Parathyroid adenoma (tissue), 2 donors: ENCODE measurements around the gene KRT222.

Source experiments
- H2AFZ ChIP-seq: fragments of 300-600 bp; sonication (generic); one replicate; pipeline ENCODE4 v1.7.0; 2017; ENCODE audit warnings: antibody characterized with exemption, mild to moderate bottlenecking
- H3K27ac ChIP-seq: fragments of 300-600 bp; sonication (generic); one replicate; pipeline ENCODE4 v1.7.0; 2017
- H3K27me3 ChIP-seq: fragments of 300-600 bp; sonication (generic); one replicate; pipeline ENCODE4 v1.7.0; 2017; ENCODE audit warnings: low read length; ENCODE audit not compliant: control insufficient read depth, insufficient read depth
- H3K36me3 ChIP-seq: fragments of 300-600 bp; sonication (generic); one replicate; pipeline ENCODE4 v1.7.0; 2017; ENCODE audit warnings: low read length; ENCODE audit not compliant: control insufficient read depth, insufficient read depth
- H3K4me1 ChIP-seq: fragments of 300-600 bp; sonication (generic); one replicate; pipeline ENCODE4 v1.7.0; 2017; ENCODE audit warnings: control low read depth
- H3K4me2 ChIP-seq: fragments of 300-600 bp; sonication (generic); one replicate; pipeline ENCODE4 v1.7.0; 2017; ENCODE audit warnings: low read length
- H3K4me3 ChIP-seq: fragments of 300-600 bp; sonication (generic); one replicate; pipeline ENCODE4 v1.7.0; 2017; ENCODE audit warnings: low read depth, low read length
- H3K79me2 ChIP-seq: fragments of 300-600 bp; sonication (generic); one replicate; pipeline ENCODE4 v1.7.0; 2017; ENCODE audit warnings: control low read depth
- H3K9ac ChIP-seq: fragments of 300-600 bp; sonication (generic); one replicate; pipeline ENCODE4 v1.7.0; 2017; ENCODE audit warnings: mild to moderate bottlenecking
- H3K9me3 ChIP-seq: fragments of 300-600 bp; sonication (generic); one replicate; pipeline ENCODE4 v1.7.0; 2017; ENCODE audit warnings: low read length; ENCODE audit not compliant: control insufficient read depth
- TF ChIP-seq, protein P1 (sequence below): fragments of 300-600 bp; sonication (generic); IDR thresholded peaks from one replicate; pipeline ENCODE4 v1.7.0; 2017; ENCODE audit warnings: antibody characterized with exemption, mild to moderate bottlenecking
- donor health status: primary hyperparathyroidism.

The KRT222 gene

DNA sequence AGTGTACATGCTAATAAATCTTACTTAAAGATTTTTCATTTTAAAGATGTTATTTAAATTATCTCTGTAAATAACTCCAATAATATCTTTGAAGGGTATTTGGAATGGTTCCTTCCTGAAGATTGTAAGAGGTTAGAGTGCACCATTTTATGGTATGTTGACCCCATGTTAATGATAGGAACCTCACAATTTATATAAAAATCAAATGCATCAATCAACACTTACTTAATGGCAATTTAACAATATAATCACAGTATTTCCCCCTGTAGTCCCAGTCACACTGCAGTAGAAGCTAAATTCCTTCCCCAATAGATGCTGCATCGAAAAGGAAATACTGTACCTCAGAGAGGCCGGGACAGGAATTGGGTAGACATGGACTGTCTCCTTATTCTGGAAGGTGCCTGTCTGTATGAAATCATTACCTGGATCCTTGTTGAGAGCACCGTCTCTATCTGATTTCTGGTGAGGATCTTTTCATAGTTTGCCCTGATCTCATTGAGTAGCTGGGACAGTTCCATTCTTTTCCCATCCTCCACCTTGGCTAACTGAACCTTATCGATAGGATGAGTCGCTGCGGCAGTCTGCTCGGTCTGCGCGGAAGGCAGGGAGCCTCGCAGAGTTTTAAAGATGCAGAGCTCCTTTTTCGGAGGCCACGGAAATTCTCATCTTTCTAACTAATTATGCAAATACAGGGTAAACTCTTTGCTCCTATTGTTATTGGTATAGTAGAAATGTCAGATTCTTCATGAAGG, at the start of gene KRT222:
Gene KRT222 (minus strand): TSS at position 596 of the 752 bp plus-strand sequence. CDS start 78 bp downstream, at position 518.
- H3K36me3 ChIP-seq = no peaks in the 10 kb centered on the region
- H3K4me3 ChIP-seq = peak within 1 kb of the TSS; percentile 15
- peak within 1 kb of the TSS; percentile 85 for H2AFZ ChIP-seq
- peak within 1 kb of the TSS; percentile 54 for H3K4me2 ChIP-seq
- peak within 1 kb of the TSS; percentile 1 for H3K27ac ChIP-seq
- TF ChIP-seq, protein P1, sequence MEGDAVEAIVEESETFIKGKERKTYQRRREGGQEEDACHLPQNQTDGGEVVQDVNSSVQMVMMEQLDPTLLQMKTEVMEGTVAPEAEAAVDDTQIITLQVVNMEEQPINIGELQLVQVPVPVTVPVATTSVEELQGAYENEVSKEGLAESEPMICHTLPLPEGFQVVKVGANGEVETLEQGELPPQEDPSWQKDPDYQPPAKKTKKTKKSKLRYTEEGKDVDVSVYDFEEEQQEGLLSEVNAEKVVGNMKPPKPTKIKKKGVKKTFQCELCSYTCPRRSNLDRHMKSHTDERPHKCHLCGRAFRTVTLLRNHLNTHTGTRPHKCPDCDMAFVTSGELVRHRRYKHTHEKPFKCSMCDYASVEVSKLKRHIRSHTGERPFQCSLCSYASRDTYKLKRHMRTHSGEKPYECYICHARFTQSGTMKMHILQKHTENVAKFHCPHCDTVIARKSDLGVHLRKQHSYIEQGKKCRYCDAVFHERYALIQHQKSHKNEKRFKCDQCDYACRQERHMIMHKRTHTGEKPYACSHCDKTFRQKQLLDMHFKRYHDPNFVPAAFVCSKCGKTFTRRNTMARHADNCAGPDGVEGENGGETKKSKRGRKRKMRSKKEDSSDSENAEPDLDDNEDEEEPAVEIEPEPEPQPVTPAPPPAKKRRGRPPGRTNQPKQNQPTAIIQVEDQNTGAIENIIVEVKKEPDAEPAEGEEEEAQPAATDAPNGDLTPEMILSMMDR = no peak
- no peaks in the 10 kb centered on the region for H3K9me3 ChIP-seq
- H3K79me2 ChIP-seq = no peaks in the 10 kb centered on the region
- H3K4me1 ChIP-seq = no peaks in the 10 kb centered on the region
- no peak within 1 kb of the TSS for H3K9ac ChIP-seq
- no peaks in the 10 kb centered on the region for H3K27me3 ChIP-seq

DNA sequence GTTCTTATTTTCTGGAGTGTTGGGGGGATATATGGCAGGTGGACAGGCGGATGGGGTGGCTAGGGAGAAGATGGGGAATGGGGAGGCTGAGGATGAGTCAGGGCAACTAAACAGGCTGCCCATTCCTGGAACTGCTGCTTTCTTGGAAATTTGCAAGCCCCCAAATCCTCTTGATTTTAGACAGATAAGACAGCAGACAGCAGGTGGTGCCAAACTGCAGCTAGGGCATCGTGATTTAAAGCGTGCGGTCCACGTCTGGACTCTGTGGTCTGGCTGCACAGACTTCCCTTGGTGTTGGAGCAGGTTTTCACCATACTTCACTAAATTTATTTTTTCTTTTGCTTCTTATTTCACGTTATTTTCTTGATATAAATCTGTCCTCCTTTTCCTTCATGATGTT, 49.5 kb upstream of the KRT222 start:
- TF ChIP-seq, protein P1 = no peak
- H3K27me3 ChIP-seq = no peaks in the 10 kb centered on the region
- H3K79me2 ChIP-seq = no peaks in the 10 kb centered on the region
- no peak overlapping the region for H3K9ac ChIP-seq
- H2AFZ ChIP-seq = no peak overlapping the region
- H3K4me1 ChIP-seq = no peaks in the 10 kb centered on the region
- H3K27ac ChIP-seq = no peak overlapping the region
- H3K4me3 ChIP-seq = no peak overlapping the region
- no peaks in the 10 kb centered on the region for H3K9me3 ChIP-seq
- no peaks in the 10 kb centered on the region for H3K36me3 ChIP-seq
- H3K4me2 ChIP-seq = no peak overlapping the region

DNA sequence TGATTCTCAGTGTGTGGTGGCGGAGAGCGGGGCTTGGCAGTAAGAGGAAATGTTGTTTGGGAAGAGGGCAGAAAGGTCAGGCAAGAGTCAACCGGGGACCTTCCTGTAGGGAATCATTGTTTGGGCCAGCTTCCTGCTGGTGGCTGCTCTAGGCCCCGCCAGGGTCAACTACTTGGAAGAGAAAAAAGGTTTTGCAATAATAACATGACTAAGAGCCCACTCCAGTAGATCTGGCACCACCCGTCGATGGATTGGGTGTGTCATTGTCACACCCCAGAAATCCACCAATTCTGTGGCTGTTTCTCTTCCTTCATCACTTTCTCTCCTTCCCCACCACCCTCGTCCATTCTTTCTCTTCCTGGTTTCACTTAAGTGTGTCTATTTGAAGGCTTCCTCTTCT, 42.8 kb upstream of the KRT222 start:
- no peaks in the 10 kb centered on the region for H3K36me3 ChIP-seq
- no peak overlapping the region for H3K27ac ChIP-seq
- no peak overlapping the region for H3K9ac ChIP-seq
- H3K79me2 ChIP-seq = no peaks in the 10 kb centered on the region
- no peak overlapping the region for H2AFZ ChIP-seq
- no peak overlapping the region for H3K4me3 ChIP-seq
- H3K4me1 ChIP-seq = no peaks in the 10 kb centered on the region
- H3K9me3 ChIP-seq = no peaks in the 10 kb centered on the region
- TF ChIP-seq, protein P1 = no peak
- H3K4me2 ChIP-seq = no peak overlapping the region
- no peaks in the 10 kb centered on the region for H3K27me3 ChIP-seq

DNA sequence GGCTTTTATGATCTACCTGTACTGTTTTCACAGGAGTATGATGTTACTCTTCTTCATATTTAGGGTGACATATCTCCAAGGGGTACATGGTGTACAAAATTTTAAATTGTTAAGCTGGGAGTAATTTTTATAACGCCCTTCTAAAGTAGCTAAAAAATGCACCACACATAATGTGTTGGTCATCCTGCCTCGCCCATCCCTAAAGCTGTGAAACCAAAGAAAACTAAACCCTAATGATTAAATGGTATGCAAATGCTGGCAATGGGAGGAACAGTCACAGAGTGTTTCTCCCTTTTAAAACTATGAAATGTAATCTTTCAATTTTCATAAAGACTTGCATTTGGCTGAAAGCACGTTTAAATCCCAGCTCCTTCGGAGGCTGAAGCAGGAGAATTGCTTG, 40.6 kb upstream of the KRT222 start:
- Histone ChIP-seq H3K4me1 (no peaks in the 10 kb centered on the region), H3K9ac (no peak overlapping the region), H3K9me3 (no peaks in the 10 kb centered on the region), H3K27ac (no peak overlapping the region), H3K4me2 (no peak overlapping the region), H3K4me3 (no peak overlapping the region), H3K79me2 (no peaks in the 10 kb centered on the region), H3K36me3 (no peaks in the 10 kb centered on the region), H2AFZ (no peak overlapping the region), H3K27me3 (no peaks in the 10 kb centered on the region)
- TF ChIP-seq, protein P1 = no peak

DNA sequence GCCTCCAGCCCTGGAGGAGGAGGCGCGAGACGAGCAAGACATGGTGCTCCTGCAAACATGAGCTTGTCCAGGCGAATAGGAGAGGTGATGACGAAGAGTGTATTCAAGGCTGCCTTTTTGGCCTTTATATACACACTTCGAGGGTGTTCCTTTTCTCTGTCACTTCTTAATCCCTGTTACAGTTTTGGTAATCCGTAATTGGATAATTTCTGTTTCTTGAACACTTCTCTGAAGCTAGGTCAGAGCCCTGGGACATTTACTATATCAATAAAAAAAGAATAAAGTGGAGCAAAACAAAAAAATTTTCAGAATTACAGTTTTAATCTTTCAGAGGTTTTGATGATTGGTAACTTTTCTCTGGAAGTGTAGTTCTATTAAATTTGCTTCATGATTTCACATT, 38.7 kb upstream of the KRT222 start, which contains the start of gene KRT24:
Gene KRT24 (minus strand): TSS at position 101 of the 400 bp plus-strand sequence. CDS start 59 bp downstream, at position 42.
- no peaks in the 10 kb centered on the region for H3K79me2 ChIP-seq
- no peak within 1 kb of the TSS for H3K9ac ChIP-seq
- H3K27me3 ChIP-seq = no peaks in the 10 kb centered on the region
- H3K27ac ChIP-seq = no peak within 1 kb of the TSS
- H3K4me1 ChIP-seq = no peaks in the 10 kb centered on the region
- H3K36me3 ChIP-seq = no peaks in the 10 kb centered on the region
- no peak within 1 kb of the TSS for H3K4me3 ChIP-seq
- TF ChIP-seq, protein P1 = no peak
- no peak within 1 kb of the TSS for H2AFZ ChIP-seq
- H3K4me2 ChIP-seq = no peak within 1 kb of the TSS
- H3K9me3 ChIP-seq = no peaks in the 10 kb centered on the region
